ENCODE data around the gene PSORS1C2. TPM values are rescaled to one million over a fixed set of nuclear protein-coding genes. Genes with fewer than 3 reads are reported as not detected.

PSORS1C2 gene
- total RNA-seq, 1 donor from 2014 or later: not detected

DNA sequence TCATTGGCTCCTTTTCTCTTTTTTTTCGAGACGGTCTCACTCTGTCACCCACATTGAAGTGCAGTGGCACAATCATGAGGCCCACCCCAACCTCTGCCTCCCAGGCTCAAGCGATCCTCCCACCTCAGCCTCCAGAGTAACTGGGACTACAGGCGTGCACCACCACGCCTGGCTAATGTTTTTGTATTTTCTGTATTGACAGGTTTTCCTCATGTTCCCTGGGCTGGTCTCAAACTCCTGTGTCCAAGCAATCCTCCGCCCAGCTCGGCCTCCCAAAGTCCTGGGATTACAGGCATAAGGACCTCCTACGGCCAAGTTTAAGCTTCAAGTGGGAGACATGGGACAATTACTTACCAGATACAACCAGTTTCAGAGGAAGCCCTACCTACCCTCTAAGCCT, 41.0 kb upstream of the PSORS1C2 start:
- Mint-ChIP-seq H3K27me3 (ENCODE audit: low read depth) (peaks cover 3% of the 10 kb centered on the region), H3K9me3 (no peaks in the 10 kb centered on the region), H3K27ac (no peak overlapping the region), H3K4me3 (no peak overlapping the region), H3K4me1 (no peaks in the 10 kb centered on the region), H3K36me3 (no peaks in the 10 kb centered on the region)
- DNase-seq (ENCODE audit: low spot score in 2 of 2, unreplicated experiment in 2 of 2): no peak
- TF ChIP-seq, protein P1, sequence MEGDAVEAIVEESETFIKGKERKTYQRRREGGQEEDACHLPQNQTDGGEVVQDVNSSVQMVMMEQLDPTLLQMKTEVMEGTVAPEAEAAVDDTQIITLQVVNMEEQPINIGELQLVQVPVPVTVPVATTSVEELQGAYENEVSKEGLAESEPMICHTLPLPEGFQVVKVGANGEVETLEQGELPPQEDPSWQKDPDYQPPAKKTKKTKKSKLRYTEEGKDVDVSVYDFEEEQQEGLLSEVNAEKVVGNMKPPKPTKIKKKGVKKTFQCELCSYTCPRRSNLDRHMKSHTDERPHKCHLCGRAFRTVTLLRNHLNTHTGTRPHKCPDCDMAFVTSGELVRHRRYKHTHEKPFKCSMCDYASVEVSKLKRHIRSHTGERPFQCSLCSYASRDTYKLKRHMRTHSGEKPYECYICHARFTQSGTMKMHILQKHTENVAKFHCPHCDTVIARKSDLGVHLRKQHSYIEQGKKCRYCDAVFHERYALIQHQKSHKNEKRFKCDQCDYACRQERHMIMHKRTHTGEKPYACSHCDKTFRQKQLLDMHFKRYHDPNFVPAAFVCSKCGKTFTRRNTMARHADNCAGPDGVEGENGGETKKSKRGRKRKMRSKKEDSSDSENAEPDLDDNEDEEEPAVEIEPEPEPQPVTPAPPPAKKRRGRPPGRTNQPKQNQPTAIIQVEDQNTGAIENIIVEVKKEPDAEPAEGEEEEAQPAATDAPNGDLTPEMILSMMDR (IDR thresholded peaks at IDR 0.05; ENCODE audit: unreplicated experiment): no peak

DNA sequence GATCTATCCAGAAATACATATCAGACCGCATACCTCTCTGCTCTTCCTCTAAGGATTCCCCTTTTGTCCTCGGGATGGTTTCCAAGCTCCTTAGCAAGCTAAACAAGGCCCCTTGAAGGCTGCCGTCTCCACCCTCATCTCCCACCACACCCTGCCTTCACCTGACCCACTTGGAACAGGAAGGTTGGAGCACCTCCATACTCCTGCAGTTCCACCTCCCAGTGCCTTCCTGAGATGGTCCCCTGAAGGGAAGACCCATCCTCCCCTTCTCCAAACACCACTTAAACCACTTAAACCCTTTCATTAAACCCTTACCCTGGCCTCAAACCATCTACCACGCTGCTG, 40.1 kb upstream of the PSORS1C2 start:
- Mint-ChIP-seq H3K4me3 (no peak overlapping the region), H3K4me1 (no peaks in the 10 kb centered on the region), H3K36me3 (no peaks in the 10 kb centered on the region), H3K27me3 (ENCODE audit: low read depth) (peaks cover 3% of the 10 kb centered on the region), H3K27ac (no peak overlapping the region), H3K9me3 (no peaks in the 10 kb centered on the region)
- TF ChIP-seq, protein P1 (IDR thresholded peaks at IDR 0.05; ENCODE audit: unreplicated experiment): no peak
- DNase-seq (ENCODE audit: low spot score in 2 of 2, unreplicated experiment in 2 of 2): no peak

DNA sequence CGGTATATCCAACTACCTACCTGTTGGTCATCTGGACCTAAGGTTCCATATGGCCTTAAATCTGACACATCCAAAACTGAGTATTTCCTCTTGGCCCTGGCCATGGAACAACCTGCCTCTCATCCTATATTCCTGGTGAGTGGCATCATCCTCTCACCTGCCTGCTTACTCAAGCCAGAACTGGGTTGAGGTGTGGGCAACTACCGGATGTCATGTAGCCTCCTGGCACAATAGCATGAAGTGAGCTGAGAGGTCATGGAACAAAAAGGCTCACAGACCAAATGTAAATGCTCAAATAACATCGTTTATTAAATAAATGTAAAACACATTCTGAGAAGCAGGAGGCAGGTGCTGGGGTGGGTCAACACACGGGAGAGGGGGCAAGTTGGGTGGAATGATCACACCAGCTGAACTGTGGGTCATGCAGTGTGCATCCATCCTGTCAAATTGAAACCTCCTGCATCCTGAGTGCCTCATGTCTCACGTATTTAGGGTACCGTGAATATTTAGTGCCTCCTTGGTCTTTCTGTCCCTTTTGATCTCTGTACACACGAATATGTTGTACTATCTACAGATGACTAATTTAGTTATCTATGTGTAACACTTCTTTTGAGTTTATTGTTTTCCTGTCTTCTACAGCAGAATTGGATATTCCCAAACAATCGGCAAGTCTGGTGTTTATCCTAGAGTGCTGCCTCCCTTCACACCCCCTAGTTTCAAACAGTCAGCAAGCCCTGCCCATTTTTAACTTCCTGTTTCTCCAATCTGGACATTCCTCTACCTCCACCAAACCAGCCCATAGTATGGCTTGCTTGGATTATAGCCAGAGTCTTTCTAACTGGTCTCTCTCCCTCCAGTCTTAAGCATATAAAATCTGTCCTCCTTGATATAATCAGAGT, 39.5 kb upstream of the PSORS1C2 start:
- no peaks in the 10 kb centered on the region for H3K36me3 Mint-ChIP-seq
- TF ChIP-seq, protein P1 (IDR thresholded peaks at IDR 0.05; ENCODE audit: unreplicated experiment): no peak
- peaks cover 3% of the 10 kb centered on the region for H3K27me3 Mint-ChIP-seq (ENCODE audit: low read depth)
- DNase-seq (ENCODE audit: low spot score in 2 of 2, unreplicated experiment in 2 of 2): no peak
- H3K4me3 Mint-ChIP-seq: no peak overlapping the region
- H3K4me1 Mint-ChIP-seq: no peaks in the 10 kb centered on the region
- H3K27ac Mint-ChIP-seq: no peak overlapping the region
- no peaks in the 10 kb centered on the region for H3K9me3 Mint-ChIP-seq

DNA sequence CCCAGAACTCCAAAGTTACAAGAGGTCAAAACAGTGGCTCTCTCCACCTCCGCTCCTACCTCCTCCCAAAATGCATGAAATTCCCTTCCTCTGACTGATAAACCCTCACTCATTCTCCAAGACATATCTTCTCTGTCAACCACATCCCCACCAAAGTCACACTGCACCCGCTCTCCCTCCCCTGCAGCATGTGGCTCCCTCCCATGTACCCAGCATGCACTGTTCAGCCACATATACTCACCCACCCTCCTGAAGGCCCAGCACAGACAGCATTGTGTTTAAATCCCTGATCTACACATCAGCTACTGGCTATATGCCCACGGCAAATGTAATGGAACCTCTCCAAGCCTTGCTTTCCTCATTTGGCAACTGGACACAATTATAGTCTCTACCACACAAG, 37.1 kb upstream of the PSORS1C2 start:
- TF ChIP-seq, protein P1 (IDR thresholded peaks at IDR 0.05; ENCODE audit: unreplicated experiment): no peak
- H3K4me1 Mint-ChIP-seq: no peaks in the 10 kb centered on the region
- no peak for DNase-seq (ENCODE audit: low spot score in 2 of 2, unreplicated experiment in 2 of 2)
- H3K4me3 Mint-ChIP-seq: no peak overlapping the region
- no peaks in the 10 kb centered on the region for H3K9me3 Mint-ChIP-seq
- H3K36me3 Mint-ChIP-seq: no peaks in the 10 kb centered on the region
- H3K27me3 Mint-ChIP-seq (ENCODE audit: low read depth): peaks cover 12% of the 10 kb centered on the region
- no peak overlapping the region for H3K27ac Mint-ChIP-seq

DNA sequence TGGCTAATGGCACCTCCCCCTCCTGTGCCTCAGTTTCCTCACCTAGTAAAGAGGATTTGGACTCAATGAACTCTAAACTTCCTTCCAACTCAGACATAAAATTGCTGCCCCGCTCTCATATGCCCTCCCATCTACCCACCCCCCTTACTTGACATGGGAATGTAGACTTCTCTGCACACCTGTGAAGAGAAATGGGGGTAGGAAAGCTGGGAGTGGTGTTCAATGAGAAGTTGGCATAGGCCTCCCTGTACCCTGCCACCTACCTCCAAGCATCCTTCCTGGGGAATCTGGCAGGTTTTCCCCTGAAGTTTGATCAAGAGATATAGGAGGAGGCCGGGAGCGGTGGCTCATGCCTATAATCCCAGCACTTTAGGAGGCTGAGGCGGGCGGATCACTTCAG, 35.5 kb upstream of the PSORS1C2 start:
- H3K4me3 Mint-ChIP-seq: no peak overlapping the region
- H3K27me3 Mint-ChIP-seq (ENCODE audit: low read depth): peaks cover 25% of the 10 kb centered on the region
- TF ChIP-seq, protein P1 (IDR thresholded peaks at IDR 0.05; ENCODE audit: unreplicated experiment): no peak
- no peak overlapping the region for H3K27ac Mint-ChIP-seq
- H3K9me3 Mint-ChIP-seq: no peaks in the 10 kb centered on the region
- no peaks in the 10 kb centered on the region for H3K4me1 Mint-ChIP-seq
- no peak for DNase-seq (ENCODE audit: low spot score in 2 of 2, unreplicated experiment in 2 of 2)
- H3K36me3 Mint-ChIP-seq: no peaks in the 10 kb centered on the region

Measured in mesothelial cell of epicardium (in vitro differentiated cells).